Urinary bladder (tissue), 4 donors: ENCODE results near the gene TMC1. TPM values are rescaled to one million over a fixed set of nuclear protein-coding genes. Genes with fewer than 3 reads are reported as not detected.

Experiments used
- DNase-seq: peaks from one replicate; pipeline ENCODE4 v3.0.0-alpha.2; 2015; ENCODE audit errors: extremely low spot score
- H3K27ac ChIP-seq: one replicate; pipeline ENCODE4 v1.5.1; 2013; ENCODE audit warnings: low read depth, mild to moderate bottlenecking, moderate library complexity
- H3K36me3 ChIP-seq: one replicate; pipeline ENCODE4 v1.6.1; 2013; ENCODE audit warnings: mild to moderate bottlenecking, moderate library complexity; ENCODE audit not compliant: insufficient read depth
- H3K4me1 ChIP-seq: one replicate; pipeline ENCODE4 v1.6.1; 2013; ENCODE audit warnings: mild to moderate bottlenecking, moderate library complexity; ENCODE audit not compliant: insufficient read depth
- H3K4me3 ChIP-seq: one replicate; pipeline ENCODE4 v1.5.1; 2013; ENCODE audit warnings: low read depth, low read length
- WGBS: extraction: QIAGEN DNeasy Blood & Tissue Kit; methylation state at CpG from one replicate; pipeline ENCODE4 v1.1.7; 2013; 5-methylcytosine and 5-hydroxymethylcytosine counted together
- polyA plus RNA-seq: library from polyadenylated mRNA; stranded (reverse); fragments of 200-250 nt; gene quantifications from one replicate; pipeline ENCODE4 v1.2.3, GENCODE V29; 2013
- total RNA-seq: library from RNA; depleted of rRNA; stranded (reverse); fragments of >200 nt; gene quantifications from one replicate; pipeline ENCODE4 v1.2.3, GENCODE V29; 2014
- donor health status: healthy with polysubstance abuse.
- donor health status: healthy.

TMC1 gene
- total and polyA plus RNA-seq, 2 donors = 0.66 to 1.9 TPM

- H3K4me1 ChIP-seq = no peaks in the 10 kb centered on the region
- 91% methylated on average over 1 of the region's 1 CpG for WGBS
- H3K36me3 ChIP-seq = no peaks in the 10 kb centered on the region
- no peak for DNase-seq
- H3K27ac ChIP-seq = no peak overlapping the region
- H3K4me3 ChIP-seq = no peak overlapping the region
Measured at GRCh38 chr9:72704688-72705375, 183.4 kb downstream of the TMC1 start.

GRCh38 chr9:72718503-72718902 is 197.1 kb downstream of the TMC1 start:
- H3K4me3 ChIP-seq = no peak overlapping the region
- 74% methylated on average over 3 of the region's 3 CpGs for WGBS
- no peaks in the 10 kb centered on the region for H3K4me1 ChIP-seq
- no peak for DNase-seq
- H3K36me3 ChIP-seq = no peaks in the 10 kb centered on the region
- no peak overlapping the region for H3K27ac ChIP-seq

- H3K4me3 ChIP-seq = no peak overlapping the region
- no peak for DNase-seq
- no peaks in the 10 kb centered on the region for H3K4me1 ChIP-seq
- no peaks in the 10 kb centered on the region for H3K36me3 ChIP-seq
- no peak overlapping the region for H3K27ac ChIP-seq
- 55% methylated on average over 1 of the region's 1 CpG for WGBS
Measured at GRCh38 chr9:72721067-72721466, 199.7 kb downstream of the TMC1 start.

- Histone ChIP-seq H3K27ac (no peak overlapping the region), H3K4me3 (no peak overlapping the region), H3K36me3 (no peaks in the 10 kb centered on the region), H3K4me1 (no peaks in the 10 kb centered on the region)
- no peak for DNase-seq
- 42% methylated on average over 2 of the region's 2 CpGs for WGBS
Measured at GRCh38 chr9:72726947-72727346, 205.5 kb downstream of the TMC1 start.

GRCh38 chr9:72728031-72728770 is 206.8 kb downstream of the TMC1 start:
- no peaks in the 10 kb centered on the region for H3K4me1 ChIP-seq
- H3K4me3 ChIP-seq = no peak overlapping the region
- H3K27ac ChIP-seq = no peak overlapping the region
- DNase-seq = no peak
- H3K36me3 ChIP-seq = no peaks in the 10 kb centered on the region

- no peak for DNase-seq
- no peak overlapping the region for H3K4me3 ChIP-seq
- no peak overlapping the region for H3K27ac ChIP-seq
- no peaks in the 10 kb centered on the region for H3K4me1 ChIP-seq
- no peaks in the 10 kb centered on the region for H3K36me3 ChIP-seq
Measured at GRCh38 chr9:72733895-72734294, 212.5 kb downstream of the TMC1 start.

GRCh38 chr9:72734631-72735030 is 213.2 kb downstream of the TMC1 start:
- no peak for DNase-seq
- Histone ChIP-seq H3K4me1 (no peaks in the 10 kb centered on the region), H3K36me3 (no peaks in the 10 kb centered on the region), H3K4me3 (no peak overlapping the region), H3K27ac (no peak overlapping the region)
- 76% methylated on average over 1 of the region's 1 CpG for whole genome bisulfite sequencing

- no peaks in the 10 kb centered on the region for H3K4me1 ChIP-seq
- DNase-seq = no peak
- H3K36me3 ChIP-seq = no peaks in the 10 kb centered on the region
- no peak overlapping the region for H3K27ac ChIP-seq
- WGBS = 78% methylated on average over 4 of the region's 4 CpGs
- H3K4me3 ChIP-seq = no peak overlapping the region
Measured at GRCh38 chr9:72743836-72744235, 222.4 kb downstream of the TMC1 start.

- no peak overlapping the region for H3K27ac ChIP-seq
- WGBS = 80% methylated on average over 5 of the region's 5 CpGs
- no peaks in the 10 kb centered on the region for H3K4me1 ChIP-seq
- no peaks in the 10 kb centered on the region for H3K36me3 ChIP-seq
- H3K4me3 ChIP-seq = no peak overlapping the region
- DNase-seq = no peak
Measured at GRCh38 chr9:72749276-72749675, 227.9 kb downstream of the TMC1 start.

- no peak overlapping the region for H3K27ac ChIP-seq
- no peaks in the 10 kb centered on the region for H3K4me1 ChIP-seq
- H3K4me3 ChIP-seq = no peak overlapping the region
- no peak for DNase-seq
- no peaks in the 10 kb centered on the region for H3K36me3 ChIP-seq
- WGBS = 63% methylated on average over 1 of the region's 1 CpG
Measured at GRCh38 chr9:72751541-72751940, 230.1 kb downstream of the TMC1 start.

GRCh38 chr9:72753266-72753893 is 232.0 kb downstream of the TMC1 start:
- 58% methylated on average over 8 of the region's 8 CpGs for WGBS
- DNase-seq = no peak
- H3K4me1 ChIP-seq = no peaks in the 10 kb centered on the region
- H3K4me3 ChIP-seq = no peak overlapping the region
- H3K36me3 ChIP-seq = no peaks in the 10 kb centered on the region
- no peak overlapping the region for H3K27ac ChIP-seq

GRCh38 chr9:72755836-72756235 is 234.4 kb downstream of the TMC1 start:
- WGBS = 91% methylated on average over 2 of the region's 2 CpGs
- no peak overlapping the region for H3K4me3 ChIP-seq
- no peaks in the 10 kb centered on the region for H3K4me1 ChIP-seq
- H3K27ac ChIP-seq = no peak overlapping the region
- DNase-seq = no peak
- no peaks in the 10 kb centered on the region for H3K36me3 ChIP-seq

GRCh38 chr9:72758944-72759343 is 237.5 kb downstream of the TMC1 start:
- H3K4me1 ChIP-seq = no peaks in the 10 kb centered on the region
- 82% methylated on average over 4 of the region's 4 CpGs for WGBS
- no peaks in the 10 kb centered on the region for H3K36me3 ChIP-seq
- DNase-seq = no peak
- H3K27ac ChIP-seq = no peak overlapping the region
- H3K4me3 ChIP-seq = no peak overlapping the region

GRCh38 chr9:72763022-72763421 is 241.6 kb downstream of the TMC1 start:
- H3K36me3 ChIP-seq = no peaks in the 10 kb centered on the region

More at GRCh38 chr9:72763022-72763421, 241.6 kb downstream of the TMC1 start:
- WGBS = 72% methylated on average over 2 of the region's 2 CpGs
- no peak overlapping the region for H3K27ac ChIP-seq
- H3K4me1 ChIP-seq = no peaks in the 10 kb centered on the region
- DNase-seq = no peak
- H3K4me3 ChIP-seq = no peak overlapping the region
